GM20431 (cell line): ENCODE results near the gene DES.

ENCODE experiments used
- in situ Hi-C: fragments of 300-500 bp; cut with MseI, MboI; formaldehyde crosslinking; loops from one replicate; pipeline ENCODE4 v1.15.0; 2020; ENCODE audit warnings: low sequenced_read_pairs; ENCODE audit not compliant: unreplicated experiment

Gene DES

DNA sequence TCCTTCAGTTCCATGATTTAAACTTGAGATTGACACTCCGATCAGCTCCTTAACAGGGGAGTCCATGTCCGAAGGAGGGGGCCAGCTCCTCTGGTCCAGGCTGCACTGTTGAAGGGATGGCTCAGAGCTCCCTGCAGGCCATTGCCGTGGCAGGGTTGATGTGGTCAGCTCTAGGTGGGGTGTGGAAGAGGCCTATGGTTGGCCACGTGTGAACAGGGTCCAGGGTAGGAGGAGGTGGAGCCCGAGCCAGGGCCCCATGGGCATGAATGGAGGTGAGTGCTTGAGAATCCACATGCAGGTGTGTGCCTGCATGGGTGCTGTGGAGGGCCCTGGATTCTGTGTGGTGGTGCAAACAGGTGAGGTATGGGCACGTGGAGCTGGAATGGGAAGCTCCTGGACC, 17.5 kb downstream of the DES start:
- in situ Hi-C loops: no loop called here

GRCh38 chr2:219436491-219436890, 18.3 kb downstream of the DES start:
- in situ Hi-C loops: no loop called here

- in situ Hi-C loops: no loop called here
Measured at GRCh38 chr2:219437141-219437540, 19.0 kb downstream of the DES start.

GRCh38 chr2:219437690-219438206, 19.6 kb downstream of the DES start:
- in situ Hi-C loops: no loop called here

GRCh38 chr2:219438453-219438852, 20.3 kb downstream of the DES start:
- in situ Hi-C loops: no loop called here

DNA sequence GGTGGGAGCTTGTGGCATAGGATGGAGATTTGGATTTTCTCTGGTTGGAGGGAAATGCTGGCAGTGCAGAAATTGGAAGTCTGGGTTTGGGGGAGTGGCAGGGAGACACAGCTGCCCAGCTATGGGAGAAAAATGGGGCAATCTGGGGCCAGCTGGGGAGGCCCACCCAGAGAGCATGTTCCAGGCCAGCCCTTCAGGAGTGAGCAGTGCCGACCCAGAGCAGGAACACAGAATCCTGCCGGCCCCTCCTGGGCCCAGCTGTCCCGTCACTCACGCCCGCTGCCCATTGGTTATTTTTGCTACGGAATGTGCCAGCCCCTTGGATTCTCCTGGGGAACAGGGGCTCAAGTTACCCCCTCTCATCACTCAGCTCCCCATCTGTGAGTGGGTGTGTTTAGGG, 21.3 kb downstream of the DES start:
- in situ Hi-C loops: no loop called here

DNA sequence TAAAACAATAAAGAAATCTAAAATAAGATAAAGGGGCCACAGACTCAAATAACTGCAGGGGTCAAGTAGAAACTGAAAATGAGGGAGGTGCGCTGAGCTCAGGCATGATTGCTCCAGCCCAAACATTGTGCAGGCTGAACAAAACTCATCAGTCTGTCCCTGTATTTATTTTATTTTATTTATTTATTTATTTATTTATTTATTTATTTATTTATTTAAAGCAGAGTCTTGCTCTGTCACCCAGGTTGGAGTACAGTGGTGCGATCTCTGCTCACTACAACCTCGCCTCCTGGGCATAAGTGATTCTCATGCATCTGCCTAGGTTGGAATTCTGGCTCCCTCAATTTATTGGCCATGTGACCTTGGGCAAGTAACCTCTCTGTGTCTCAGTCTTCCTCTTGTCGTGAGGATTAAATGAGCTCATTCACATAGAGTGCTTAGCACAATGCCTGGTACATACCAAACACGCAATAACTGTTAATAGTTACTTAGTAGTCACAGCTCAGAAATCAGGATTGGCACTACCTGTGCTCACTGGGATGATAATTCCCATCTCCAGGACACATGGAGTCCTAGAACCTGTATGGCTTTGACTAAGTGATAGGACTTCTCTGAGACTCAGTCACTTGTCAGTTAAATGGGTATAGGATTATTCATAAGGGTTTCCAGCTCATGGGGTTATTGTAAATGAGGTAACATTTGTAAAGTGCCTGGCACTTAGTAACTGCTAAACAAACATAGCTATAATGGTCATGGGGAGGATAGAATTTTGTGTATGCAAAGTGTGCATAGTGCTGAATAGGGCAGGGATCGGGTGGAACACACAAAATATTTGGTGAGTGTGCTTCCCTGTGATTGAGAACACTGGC, 22.4 kb downstream of the DES start:
- in situ Hi-C loops: no loop called here

GRCh38 chr2:219441451-219442255, 23.5 kb downstream of the DES start:
- in situ Hi-C loops: no loop called here

DNA sequence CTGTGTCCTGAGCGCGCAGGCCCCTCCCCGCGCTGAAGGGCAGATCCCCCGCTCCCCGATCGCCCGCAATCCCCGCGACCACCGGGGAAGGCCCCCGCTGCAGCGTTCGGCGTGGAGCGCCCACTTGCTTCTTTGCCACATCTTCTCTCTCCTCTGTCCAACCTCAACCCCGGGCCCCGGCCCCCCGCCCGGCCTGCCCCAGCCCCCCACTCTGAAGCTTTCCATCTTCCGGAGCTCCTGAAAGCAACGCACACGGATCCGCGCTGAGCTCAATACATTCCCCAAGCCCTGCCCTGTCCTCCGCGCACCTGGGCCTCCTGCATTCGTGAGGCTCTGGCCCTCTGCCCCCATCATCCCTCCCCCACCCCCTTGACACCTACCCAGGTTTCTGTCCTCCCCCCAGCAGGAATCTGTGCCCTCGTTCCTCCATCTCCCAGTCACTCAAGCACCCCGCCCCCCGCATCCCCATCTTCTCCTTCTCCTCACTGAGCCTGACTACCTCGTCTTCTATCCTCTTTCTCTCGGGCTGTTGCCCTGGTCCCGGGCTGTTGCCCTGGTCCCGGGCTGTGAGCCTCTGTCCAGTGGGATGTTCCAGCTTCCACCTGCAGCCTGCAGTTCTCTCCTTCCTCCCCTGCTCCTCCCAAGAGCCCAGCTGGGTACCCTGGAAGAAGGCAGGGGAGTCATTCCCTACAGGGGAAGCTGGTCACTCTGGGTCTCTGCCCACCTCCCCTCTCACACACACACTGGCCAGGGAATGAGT, 24.3 kb downstream of the DES start:
- in situ Hi-C loops: no loop called here

DNA sequence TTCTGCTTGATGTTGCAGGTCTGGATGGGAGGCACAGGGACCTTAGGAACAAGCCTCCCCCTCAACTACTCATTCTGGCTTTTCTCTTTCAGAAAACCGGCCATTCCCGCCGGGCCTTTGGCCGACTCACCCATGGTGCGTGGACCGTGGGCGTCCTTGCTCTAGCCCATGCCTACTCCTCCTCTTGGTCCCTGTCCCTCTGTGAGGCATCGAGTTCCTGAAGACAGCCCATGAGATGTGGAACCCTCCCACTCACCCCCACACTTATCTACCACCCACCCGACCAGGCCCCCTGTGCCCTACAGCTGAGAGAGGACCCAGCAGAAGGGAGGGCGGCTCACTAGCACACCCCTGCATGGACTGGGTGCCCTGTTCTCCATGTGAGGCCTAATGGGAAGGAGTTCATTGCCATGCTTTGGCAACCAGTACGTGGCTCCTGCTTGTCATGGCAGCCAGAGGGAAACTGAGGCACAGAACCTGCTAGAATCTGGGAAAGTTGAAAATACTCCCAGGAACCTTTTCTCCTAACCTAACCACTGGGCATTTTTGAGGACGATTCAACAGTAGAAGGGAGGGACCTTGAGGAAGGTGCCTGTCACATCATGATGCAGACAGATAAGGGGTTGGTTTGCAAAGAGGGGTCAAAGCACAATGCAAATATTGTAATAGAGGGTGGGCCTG, 25.0 kb downstream of the DES start:
- in situ Hi-C loops: no loop called here

DNA sequence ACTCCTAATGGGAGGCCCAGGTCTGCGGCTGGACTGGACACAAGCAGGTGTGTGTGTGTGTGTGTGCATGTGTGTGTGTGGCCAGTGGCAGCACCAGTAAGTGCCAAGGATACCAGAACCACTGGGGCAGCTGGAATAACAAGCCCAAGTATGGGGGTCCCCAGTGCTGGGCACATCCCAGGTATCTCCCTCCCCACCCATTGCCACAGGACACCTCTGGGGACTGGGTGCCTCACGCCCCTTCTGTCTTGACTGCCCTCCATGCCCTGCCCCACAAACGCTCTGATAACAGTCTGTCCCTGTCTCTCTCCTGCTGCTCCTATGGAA, 25.5 kb downstream of the DES start:
- in situ Hi-C loops: no loop called here

GRCh38 chr2:219444566-219445091, 26.5 kb downstream of the DES start:
- in situ Hi-C loops: no loop called here

DNA sequence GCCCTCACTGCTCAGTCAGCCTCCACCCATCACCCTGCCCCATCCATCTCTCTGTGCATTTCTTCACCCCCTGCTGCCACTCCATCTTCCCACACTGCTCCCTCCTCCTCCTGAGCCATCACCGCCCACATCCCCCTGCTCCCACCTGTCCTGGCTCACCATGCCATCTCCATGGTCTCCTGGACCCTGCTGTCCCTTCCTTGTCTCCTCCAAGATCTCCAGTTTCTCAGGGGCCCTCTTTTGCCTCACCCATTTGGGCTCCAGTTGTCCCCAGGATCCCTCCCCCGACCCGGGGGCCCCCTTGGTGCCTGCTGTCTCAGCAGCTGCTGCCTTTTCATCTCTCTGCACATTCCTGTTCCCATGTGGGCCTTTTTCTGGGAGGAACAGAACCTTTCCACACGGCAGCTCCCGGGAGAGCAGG, 27.1 kb downstream of the DES start:
- in situ Hi-C loops: no loop called here

GRCh38 chr2:219446101-219446504, 27.9 kb downstream of the DES start:
- in situ Hi-C loops: no loop called here

GRCh38 chr2:219446689-219447088, 28.5 kb downstream of the DES start:
- in situ Hi-C loops: no loop called here

DNA sequence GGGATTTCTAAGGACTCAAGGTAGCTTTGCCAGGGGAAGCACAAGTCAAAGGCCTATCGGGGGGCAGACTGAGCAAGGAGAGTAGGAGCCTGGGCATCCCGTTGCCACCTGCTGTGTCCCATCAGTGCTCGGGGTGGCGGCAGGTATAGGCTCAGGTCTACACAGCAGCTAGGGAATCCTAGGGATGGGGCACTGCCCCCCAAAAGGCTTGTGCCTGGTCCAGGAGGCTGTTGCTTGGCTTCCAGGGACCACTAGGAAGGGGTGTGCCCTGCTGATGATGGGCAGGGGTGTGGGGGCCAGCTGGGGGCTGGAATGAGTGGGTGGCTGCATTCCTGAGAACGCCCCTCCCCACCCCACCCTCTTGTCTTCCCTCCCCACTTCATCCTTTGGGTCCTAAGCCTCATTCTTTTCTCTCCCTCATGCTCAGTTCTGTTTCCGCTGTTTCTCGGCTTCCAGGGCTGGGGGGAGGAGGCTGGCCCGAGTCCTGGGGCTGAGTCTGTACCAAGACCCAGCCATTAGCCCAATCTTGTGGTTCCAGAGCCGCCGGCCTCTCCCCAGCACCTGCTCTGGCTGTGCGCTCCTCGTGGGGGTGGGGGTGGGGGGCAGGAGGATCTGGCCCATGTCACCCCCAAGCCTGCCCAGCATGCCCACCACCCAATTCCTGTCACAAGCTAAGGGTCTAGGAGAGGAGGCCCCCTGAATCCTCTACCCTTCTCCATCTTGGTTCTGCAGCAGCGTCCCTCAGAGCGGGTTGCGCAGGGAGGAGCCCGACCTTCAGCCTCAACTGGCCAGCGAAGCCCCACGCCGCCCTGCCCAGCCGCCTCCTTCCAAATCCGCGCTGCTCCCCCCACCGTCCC, 29.3 kb downstream of the DES start:
- in situ Hi-C loops: no loop called here

GRCh38 chr2:219448099-219448775, 30.1 kb downstream of the DES start:
- in situ Hi-C loops: no loop called here

DNA sequence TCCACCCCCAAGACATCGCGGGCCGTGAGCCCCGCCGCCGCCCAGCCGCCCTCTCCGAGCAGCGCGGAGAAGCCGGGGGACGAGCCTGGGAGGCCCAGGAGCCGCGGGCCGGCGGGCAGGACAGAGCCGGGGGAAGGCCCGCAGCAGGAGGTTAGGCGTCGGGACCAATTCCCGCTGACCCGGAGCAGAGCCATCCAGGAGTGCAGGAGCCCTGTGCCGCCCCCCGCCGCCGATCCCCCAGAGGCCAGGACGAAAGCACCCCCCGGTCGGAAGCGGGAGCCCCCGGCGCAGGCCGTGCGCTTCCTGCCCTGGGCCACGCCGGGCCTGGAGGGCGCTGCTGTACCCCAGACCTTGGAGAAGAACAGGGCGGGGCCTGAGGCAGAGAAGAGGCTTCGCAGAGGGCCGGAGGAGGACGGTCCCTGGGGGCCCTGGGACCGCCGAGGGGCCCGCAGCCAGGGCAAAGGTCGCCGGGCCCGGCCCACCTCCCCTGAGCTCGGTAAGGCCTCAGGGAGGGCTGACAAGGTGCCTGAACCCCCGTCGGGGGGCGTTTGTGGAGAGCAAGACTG, 30.7 kb downstream of the DES start:
- in situ Hi-C loops: no loop called here
